GM10847 (cell line): Measurements from ENCODE around the gene FRMD1.

Experiments used
- POLR2A ChIP-seq: IDR thresholded peaks from 2 replicates; pipeline ENCODE4 v1.6.1; 2011; ENCODE audit not compliant: insufficient read length; ENCODE audit errors: extremely low read depth

Gene FRMD1

DNA sequence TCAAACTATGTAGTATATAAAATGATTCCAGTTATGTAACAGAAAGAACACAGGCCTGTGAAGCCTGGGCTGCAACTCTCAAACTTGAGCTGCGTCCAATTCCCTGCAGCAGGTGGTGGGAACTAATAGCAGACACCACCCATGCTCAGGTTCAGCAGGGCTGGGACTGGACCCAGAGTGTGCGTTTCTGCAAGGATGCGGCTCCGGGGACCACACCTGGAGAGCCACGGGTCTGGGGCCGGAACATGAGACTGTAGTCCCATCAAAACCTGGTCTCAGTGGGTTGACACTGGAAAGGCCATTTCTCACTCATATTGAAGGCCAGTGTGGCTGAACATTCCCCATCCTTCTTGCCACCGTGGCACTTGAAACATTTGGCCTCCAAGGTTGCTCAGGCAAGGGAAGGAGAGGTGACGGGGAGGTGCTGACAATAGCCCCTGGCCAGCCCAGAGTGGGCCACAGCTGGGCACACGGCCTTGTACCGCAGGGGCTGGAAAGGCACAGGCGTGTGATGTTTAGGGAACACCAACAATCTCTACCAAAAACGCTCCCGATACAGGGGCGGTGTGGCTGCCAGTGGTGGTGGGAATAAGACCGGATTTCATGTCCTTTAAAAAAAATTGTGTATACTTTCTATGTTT is 38.0 kb downstream of the FRMD1 start:
- TF ChIP-seq POLR2A = no peak

DNA sequence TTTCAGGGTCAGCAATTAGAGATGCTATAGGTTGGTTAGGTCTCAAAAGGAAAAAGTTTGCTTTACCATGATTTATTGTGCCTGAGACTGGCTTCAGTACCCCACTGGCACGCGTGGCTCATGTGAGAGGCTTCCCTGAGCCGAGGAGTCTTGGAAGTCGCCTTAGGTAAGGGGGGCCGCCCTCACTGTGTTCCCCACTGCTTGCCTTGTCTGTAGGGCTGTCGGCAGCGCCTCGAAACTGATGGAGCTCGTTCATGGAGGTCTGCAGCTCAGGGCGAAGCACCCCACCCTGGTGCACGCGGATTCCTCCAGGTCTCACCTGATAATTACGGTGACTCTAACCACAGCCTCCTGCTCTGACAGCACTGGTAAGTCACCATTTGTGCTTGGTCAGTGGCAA is 39.2 kb downstream of the FRMD1 start:
- TF ChIP-seq POLR2A = no peak

- TF ChIP-seq POLR2A = no peak
These were observed 39.7 kb downstream of the FRMD1 start for GRCh38 chr6:168039301-168039700.

DNA sequence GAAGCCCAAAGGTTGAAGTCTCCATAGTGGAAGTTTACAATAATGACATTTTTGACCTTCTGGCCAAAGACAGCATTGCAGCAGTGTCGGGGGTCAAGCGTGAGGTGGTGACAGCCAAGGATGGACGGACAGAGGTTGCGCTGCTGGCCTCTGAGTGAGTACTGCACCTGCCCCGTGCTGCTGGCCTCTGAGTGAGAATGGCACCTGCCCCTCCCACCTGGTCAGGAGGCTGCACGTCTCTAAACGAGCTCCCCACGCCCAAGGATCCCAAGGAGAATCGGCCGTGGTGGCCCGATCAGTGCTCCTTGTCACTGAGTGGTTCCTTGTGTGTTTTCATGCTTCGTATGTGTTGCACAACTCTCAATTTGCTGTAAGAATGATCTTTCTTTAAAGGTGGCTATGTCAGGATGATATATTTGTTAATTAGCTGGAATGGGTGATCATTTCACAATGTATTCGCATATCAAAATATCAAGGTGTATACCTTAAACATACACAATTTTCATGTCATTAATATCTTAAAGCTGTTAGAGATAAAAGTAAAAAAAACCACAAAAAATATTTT is 40.4 kb downstream of the FRMD1 start:
- TF ChIP-seq POLR2A = no peak

DNA sequence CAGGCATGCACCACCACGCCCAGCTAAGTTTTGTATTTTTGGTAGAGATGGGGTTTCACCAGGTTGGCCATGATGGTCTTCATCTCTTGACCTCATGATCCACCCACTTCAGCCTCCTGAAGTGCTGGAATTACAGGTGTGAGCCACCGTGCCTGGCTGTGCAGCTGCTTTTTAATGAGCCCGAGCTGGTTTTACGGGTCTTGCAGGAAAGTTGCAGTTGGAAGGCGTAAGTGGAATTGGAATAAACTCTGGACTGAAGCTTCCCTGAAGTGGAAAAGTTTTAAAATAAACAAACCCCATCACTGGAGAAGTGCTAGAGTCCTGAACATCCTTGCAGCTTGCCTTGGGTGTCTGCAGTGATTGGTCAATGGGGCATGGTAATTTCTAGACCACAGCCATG is 41.2 kb downstream of the FRMD1 start:
- no peak for TF ChIP-seq POLR2A

DNA sequence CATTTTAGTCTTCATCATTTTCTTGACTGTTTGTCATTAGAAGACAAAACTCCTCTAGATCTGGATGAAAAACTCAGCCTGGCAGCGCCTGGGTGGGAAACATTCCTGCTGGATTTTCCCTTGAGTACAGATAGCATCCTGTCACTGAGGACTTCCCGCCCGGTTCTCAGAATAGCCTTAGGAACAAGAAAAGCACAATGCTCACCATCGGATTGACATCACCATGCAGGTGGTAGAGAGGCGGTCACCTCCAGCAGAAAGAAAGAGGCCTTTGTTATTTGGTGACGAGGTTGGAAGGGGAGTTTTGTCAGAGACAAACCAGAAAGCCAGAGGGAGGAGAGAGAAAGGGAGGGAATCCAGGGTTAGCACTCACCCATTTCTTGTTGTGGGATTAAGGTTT is 41.8 kb downstream of the FRMD1 start:
- no peak for TF ChIP-seq POLR2A

GRCh38 chr6:168035661-168036545 is 43.1 kb downstream of the FRMD1 start:
- no peak for TF ChIP-seq POLR2A

- no peak for TF ChIP-seq POLR2A
These were observed 43.8 kb downstream of the FRMD1 start for GRCh38 chr6:168035098-168035660.

DNA sequence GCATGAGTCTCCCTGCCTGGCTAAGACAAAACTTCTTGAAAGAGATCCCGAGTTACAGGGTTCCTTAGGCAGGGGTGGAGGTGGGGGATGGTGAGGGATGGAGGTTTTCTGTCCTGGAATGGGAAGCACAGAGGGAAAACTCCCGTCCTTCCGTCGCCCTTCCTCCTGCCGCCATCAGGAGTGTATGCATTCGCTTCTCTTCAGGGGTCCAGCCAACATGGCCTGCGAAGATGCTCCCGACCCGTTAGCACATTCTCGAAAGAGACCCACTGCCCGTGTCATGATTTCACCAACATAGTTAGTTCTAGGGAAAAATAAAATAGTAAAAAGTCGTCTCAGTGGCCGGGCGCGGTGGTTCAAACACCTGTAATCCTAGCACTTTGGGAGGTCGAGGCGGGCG is 44.5 kb downstream of the FRMD1 start:
- TF ChIP-seq POLR2A = no peak

DNA sequence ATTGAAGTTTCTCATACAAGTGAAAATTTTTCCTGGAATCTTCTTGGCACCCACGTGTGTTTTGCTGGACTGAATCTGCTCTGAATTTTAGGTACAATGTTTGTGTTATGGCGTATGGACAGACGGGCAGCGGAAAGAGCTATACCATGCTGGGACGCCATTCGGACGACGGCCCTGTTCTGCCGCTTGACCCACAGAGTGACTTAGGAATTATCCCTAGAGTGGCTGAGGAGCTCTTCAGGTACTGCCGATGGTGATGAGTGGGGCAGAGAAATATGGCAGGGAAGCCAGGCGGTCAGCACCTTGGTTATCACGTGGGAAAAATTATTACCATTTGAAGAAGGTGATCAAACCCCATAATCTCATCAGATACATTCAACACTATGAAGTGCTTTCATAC is 45.2 kb downstream of the FRMD1 start:
- TF ChIP-seq POLR2A = no peak

DNA sequence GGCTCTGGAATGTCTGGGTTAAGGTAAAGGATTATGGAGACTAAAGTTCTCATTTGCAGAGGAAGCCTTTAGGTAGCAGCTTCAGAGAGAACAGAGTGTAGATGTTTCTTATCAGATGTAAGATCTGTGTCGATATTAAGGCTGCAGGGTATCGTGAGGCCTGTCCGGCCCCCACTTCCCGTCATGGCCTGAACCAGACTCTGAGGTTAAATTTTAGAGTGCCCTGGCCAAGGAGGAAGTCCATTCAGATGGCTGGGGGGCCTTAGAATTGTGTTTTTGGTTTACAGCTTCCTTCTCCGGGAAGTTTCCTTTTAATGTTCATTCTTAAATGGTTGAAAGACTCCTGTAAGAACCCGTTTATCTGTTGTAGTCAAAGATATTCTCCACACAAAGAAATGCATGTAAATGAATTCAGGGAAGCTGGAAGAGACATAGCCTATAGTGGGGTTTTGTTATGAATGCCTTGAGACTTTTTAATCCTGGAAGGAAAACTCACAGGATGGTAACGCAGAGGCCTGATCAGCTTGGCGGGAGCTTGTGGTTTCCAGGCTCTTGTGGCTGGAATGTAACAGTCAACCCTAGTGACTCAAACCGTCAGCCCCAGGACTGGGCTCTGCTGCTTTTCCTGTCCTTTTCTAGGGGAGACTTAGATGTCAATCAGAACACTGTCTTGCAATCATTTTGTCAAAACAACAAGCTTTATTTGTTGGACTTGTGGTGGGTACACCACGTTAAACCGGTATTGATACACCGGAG is 46.8 kb downstream of the FRMD1 start:
- no peak for TF ChIP-seq POLR2A

- TF ChIP-seq POLR2A = no peak
These were observed 47.5 kb downstream of the FRMD1 start for GRCh38 chr6:168031411-168031971.

DNA sequence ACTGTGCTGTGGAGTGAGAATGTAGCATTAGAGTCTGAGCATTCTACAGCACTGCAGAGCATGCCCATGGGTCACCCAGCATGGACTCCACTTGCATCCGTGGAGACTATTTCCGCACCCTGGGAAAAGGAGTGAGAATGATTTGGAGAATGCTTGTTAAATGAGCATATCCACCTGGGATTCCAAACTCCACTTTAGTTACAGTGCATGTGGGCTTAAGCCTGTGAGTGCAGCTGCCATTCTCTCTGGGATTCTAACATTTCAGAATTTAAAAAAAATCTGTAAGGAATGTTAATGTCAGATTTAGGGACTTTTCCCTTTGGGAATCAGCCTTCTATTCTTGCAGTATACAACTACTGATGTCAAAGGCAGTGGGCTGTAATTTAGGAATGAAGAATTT is 48.1 kb downstream of the FRMD1 start:
- TF ChIP-seq POLR2A = no peak

DNA sequence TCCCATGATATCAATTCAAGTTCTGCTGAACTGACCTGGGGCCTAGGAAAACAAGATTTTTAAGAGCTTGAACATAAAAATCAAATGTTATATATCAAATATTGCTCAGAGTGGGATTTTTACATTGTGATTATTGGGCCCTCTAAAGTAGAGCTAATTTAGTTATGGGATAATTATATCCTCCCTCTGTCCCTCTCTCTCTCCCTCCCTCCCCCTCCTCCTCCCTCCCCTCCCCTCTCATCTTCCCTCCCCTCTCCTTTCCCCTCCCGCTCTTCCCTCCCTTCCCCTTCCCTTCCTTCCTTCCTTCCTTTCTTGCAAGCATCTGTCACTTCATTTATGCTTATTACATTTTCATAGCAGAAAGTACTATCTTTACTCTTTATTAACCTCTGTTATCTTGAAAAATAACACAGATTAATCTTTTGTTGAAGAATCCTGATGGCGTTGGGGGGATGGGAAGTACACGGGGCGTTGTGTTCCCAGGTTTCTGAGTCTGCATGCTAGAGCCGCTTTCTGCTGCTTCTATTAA is 48.7 kb downstream of the FRMD1 start:
- no peak for TF ChIP-seq POLR2A

DNA sequence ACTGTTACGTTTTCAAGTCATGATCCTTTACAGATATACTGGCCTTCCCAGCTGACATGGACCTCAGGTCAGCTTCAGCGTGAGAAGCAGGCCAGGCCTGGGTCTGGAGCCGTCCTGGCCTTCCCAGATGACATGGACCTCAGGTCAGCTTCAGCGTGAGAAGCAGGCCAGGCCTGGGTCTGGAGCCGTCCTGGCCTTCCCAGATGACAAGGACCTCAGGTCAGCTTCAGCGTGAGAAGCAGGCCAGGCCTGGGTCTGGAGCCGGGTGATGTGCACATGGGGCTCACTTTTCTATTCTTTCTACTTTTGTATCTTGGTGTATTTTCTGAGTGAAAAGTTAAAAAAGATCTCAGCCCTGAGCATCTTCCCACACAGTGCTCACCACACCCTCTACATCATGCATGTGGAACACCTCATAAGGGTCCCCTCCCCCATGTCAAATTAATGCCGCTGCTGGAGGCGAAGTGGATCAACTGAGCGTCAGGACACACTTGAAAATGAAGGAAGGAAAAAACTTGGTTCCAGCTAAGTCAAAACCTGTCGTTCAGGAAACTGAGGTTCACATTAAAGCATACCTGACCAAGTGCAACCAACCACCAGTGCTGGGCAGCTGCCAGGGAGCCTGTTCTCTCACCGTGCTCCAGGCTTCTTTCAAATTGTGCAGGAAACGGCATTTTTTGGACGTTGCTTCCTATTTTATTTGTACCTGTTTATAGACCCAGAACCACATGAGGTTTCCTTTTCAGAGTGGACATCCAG is 49.4 kb downstream of the FRMD1 start:
- TF ChIP-seq POLR2A = no peak

- no peak for TF ChIP-seq POLR2A
These were observed 50.8 kb downstream of the FRMD1 start for GRCh38 chr6:168028181-168028580.
